Endothelial cell of umbilical vein (primary cell): Measurements from ENCODE around the gene OXER1. TPM values are rescaled to one million over a fixed set of nuclear protein-coding genes. Genes with fewer than 3 reads are reported as not detected.

Source experiments
- BruUV-seq: library from RNA; stranded (reverse); fragments of 400-500 nt; replicated peaks from 2 replicates; lab custom pipeline; 2021; lab: Mats Ljungman, UMichigan
- CTCF ChIA-PET: fragments of 300-600, 350-600 bp; sonication (Branson Sonifier 250); formaldehyde crosslinking; loops from one replicate; lab custom pipeline; 2021; ENCODE audit warnings: antibody characterized with exemption, inconsistent platforms; lab: Charles Lee
- POLR2A ChIA-PET: fragments of 300-600, 350-600 bp; sonication (Branson Sonifier 250); formaldehyde crosslinking; loops from one replicate; lab custom pipeline; 2021; ENCODE audit warnings: antibody characterized with exemption, inconsistent platforms; lab: Charles Lee
- DNase-seq: peaks from one replicate; pipeline ENCODE4 v3.0.0-alpha.2; 2011; ENCODE audit warnings: low read depth, low spot score
- FAIRE-seq: peaks from 2 replicates; lab custom pipeline; 2011; peaks lifted over from hg19 to GRCh38; lab: Jason Lieb, UNC
- H2AFZ ChIP-seq: 2 replicates; pipeline ENCODE4 v1.6.0; 2012; ENCODE audit warnings: low read depth, low read length, control low read depth, inconsistent platforms
- H3K27ac ChIP-seq: 2 replicates; pipeline ENCODE4 v1.5.1; 2011; ENCODE audit warnings: low read depth, mild to moderate bottlenecking, control low read depth, low read length, moderate library complexity; ENCODE audit not compliant: insufficient read depth
- H3K27me3 ChIP-seq, 2 experiments: 2 replicates each; pipeline versions ENCODE4 v1.6.0 to v1.6.1; 2011; ENCODE audit warnings: low read length in 2 of 2, mixed read lengths in 1 of 2; ENCODE audit not compliant: control insufficient read depth in 2 of 2, insufficient read depth in 2 of 2
- H3K36me3 ChIP-seq, 2 experiments: 2 replicates in 1 of 2; 3 replicates in 1 of 2; pipeline ENCODE4 v1.5.1; 2011; ENCODE audit warnings: low read length in 2 of 2, mild to moderate bottlenecking in 1 of 2, moderate library complexity in 1 of 2; ENCODE audit not compliant: control insufficient read depth in 2 of 2, insufficient read depth in 2 of 2; ENCODE audit errors: extremely low read depth in 1 of 2
- H3K4me1 ChIP-seq: 3 replicates; pipeline ENCODE4 v1.5.1; 2011; ENCODE audit warnings: mild to moderate bottlenecking, low read length; ENCODE audit not compliant: control insufficient read depth, insufficient read depth; ENCODE audit errors: extremely low read depth
- H3K4me2 ChIP-seq: 2 replicates; pipeline ENCODE4 v1.6.1; 2011; ENCODE audit warnings: low read length, control low read depth, mixed read lengths; ENCODE audit not compliant: insufficient read depth
- H3K4me3 ChIP-seq, 3 experiments: fragments of 200-600 bp in 1 of 3; sonication (generic), shearing (Covaris generic) in 1 of 3; replicated peaks in 1 of 3; 2 replicates each; pipeline ENCODE4 v1.5.1; 2011 to 2016; ENCODE audit warnings: control low read depth in 3 of 3, low read length in 3 of 3, mild to moderate bottlenecking in 2 of 3, inconsistent platforms in 1 of 3, low read depth in 1 of 3, moderate library complexity in 1 of 3; ENCODE audit not compliant: insufficient read depth in 1 of 3
- H3K79me2 ChIP-seq: 2 replicates; pipeline ENCODE4 v1.6.0; 2012; ENCODE audit warnings: low read length, inconsistent platforms; ENCODE audit not compliant: control insufficient read depth, insufficient read depth
- H3K9ac ChIP-seq: replicated peaks from 2 replicates; pipeline ENCODE3; 2011; ENCODE audit warnings: low read length, control low read depth; ENCODE audit not compliant: insufficient read depth; ENCODE audit errors: extremely low read depth
- H3K9me1 ChIP-seq: replicated peaks from 3 replicates; pipeline ENCODE4 v1.6.0; 2011; ENCODE audit warnings: mild to moderate bottlenecking, low read length; ENCODE audit not compliant: control insufficient read depth, insufficient read depth; ENCODE audit errors: extremely low read depth
- H3K9me3 ChIP-seq: replicated peaks from 2 replicates; pipeline ENCODE4 v1.5.1; 2012; ENCODE audit warnings: low read length, inconsistent platforms; ENCODE audit not compliant: control insufficient read depth, insufficient read depth
- H4K20me1 ChIP-seq: replicated peaks from 2 replicates; pipeline ENCODE3; 2011; ENCODE audit warnings: mild to moderate bottlenecking, low read length; ENCODE audit not compliant: control insufficient read depth, insufficient read depth; ENCODE audit errors: extremely low read depth
- CTCF ChIP-seq, 2 donors: IDR thresholded peaks; 1 replicate in 1 of 2; 2 replicates in 1 of 2; pipeline ENCODE4 v1.5.1; 2011; ENCODE audit warnings: low read length in 2 of 2, mild to moderate bottlenecking in 2 of 2, moderate library complexity in 2 of 2, control low read depth in 1 of 2, inconsistent platforms in 1 of 2, low read depth in 1 of 2; ENCODE audit not compliant: insufficient read depth in 1 of 2; ENCODE audit errors: extremely low read depth in 1 of 2
- EZH2 ChIP-seq: IDR thresholded peaks from 2 replicates; pipeline ENCODE4 v1.6.1; 2012; ENCODE audit warnings: borderline replicate concordance, low read depth, mild to moderate bottlenecking, moderate library complexity, low read length, inconsistent platforms; ENCODE audit not compliant: severe bottlenecking
- FOS ChIP-seq: IDR thresholded peaks from 2 replicates; pipeline ENCODE4 v1.6.1; 2011; ENCODE audit warnings: mild to moderate bottlenecking, low read length, moderate library complexity, borderline replicate concordance; ENCODE audit not compliant: insufficient read depth
- GATA2 ChIP-seq: IDR thresholded peaks from 2 replicates; pipeline ENCODE4 v1.7.0; 2011; ENCODE audit warnings: low read depth, mild to moderate bottlenecking, moderate library complexity, mixed read lengths, low read length; ENCODE audit not compliant: insufficient read length, insufficient read depth
- JUN ChIP-seq: IDR thresholded peaks from 2 replicates; pipeline ENCODE4 v1.6.1; 2011; ENCODE audit warnings: borderline replicate concordance, low read depth; ENCODE audit not compliant: insufficient read length, insufficient read depth
- MYC ChIP-seq: IDR thresholded peaks from one replicate; pipeline ENCODE4 v1.6.1; 2011; ENCODE audit warnings: mild to moderate bottlenecking, low read depth, low read length
- POLR2A ChIP-seq: IDR thresholded peaks from 2 replicates; pipeline ENCODE4 v1.6.1; 2012; ENCODE audit warnings: low read depth, mild to moderate bottlenecking, control low read depth, low read length
- POLR2AphosphoS5 ChIP-seq: IDR thresholded peaks from 2 replicates; pipeline ENCODE4 v1.6.1; 2012; ENCODE audit warnings: low read depth, mild to moderate bottlenecking, control low read depth, low read length, moderate library complexity; ENCODE audit not compliant: insufficient read depth
- dilution Hi-C: fragments of 300-500 bp; cut with MboI; formaldehyde crosslinking; loops from one replicate; pipeline ENCODE4 v1.15.0; 2019; ENCODE audit warnings: low sequenced_read_pairs; ENCODE audit not compliant: extremely low pct_ligation_motif_present
- intact Hi-C: fragments of 100-400 bp; cut with micrococcal nuclease; formaldehyde crosslinking; loops from one replicate; pipeline ENCODE4 v1.10.0; 2022
- polyA plus RNA-seq, 4 experiments: library from polyadenylated mRNA; depleted of rRNA in 3 of 4; stranded (reverse) in 3 of 4; unstranded in 1 of 4; fragments of >200 nt; gene quantifications; 2 replicates each; pipeline versions ENCODE4 v1.2.1 to v1.2.3, GENCODE V29; 2011 to 2012; ENCODE audit warnings: missing spikeins in 1 of 4
- total RNA-seq: library from RNA; stranded (reverse); gene quantifications from 2 replicates; pipeline ENCODE4 v1.2.3, GENCODE V29; 2021
- TF ChIP-seq, protein P1 (sequence below): IDR thresholded peaks from 2 replicates; pipeline ENCODE4 v1.6.1; 2011; ENCODE audit not compliant: insufficient read depth, insufficient read length

The OXER1 gene
- total and polyA plus RNA-seq, 2 donors (not counting 3 experiments of a cell fraction or from before 2014, with no cell fraction given), result 0.18 TPM

DNA sequence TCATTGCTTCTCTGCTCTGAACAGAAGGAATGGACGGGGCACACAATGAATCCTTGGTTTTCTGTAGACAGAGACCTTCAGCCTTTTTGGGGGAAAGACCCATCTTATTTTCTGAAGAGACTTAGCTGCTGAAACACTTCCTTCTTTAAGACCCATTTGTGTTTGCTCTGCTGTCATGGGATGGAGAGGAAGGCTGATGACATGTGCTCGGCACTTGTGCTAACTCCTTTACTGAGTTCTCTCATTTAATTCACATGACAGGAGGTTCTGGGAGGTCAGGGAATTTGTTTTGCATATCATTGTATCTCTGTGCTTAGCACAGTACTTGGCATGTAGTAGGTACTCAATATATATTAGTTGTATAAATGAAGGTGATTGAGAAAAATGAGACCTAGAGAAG is 39.0 kb downstream of the OXER1 start:
- FAIRE-seq, result no peak
- TF ChIP-seq POLR2A, result no peak
- TF ChIP-seq POLR2AphosphoS5, result no peak
- no peak for TF ChIP-seq JUN
- TF ChIP-seq CTCF (IDR thresholded peaks at IDR 0.05; ENCODE audit: extremely low read depth in 1 of 2, insufficient read depth in 1 of 2, low read depth in 1 of 2, low read length in 2 of 2), result no peak
- no peak for TF ChIP-seq EZH2
- no peak for TF ChIP-seq FOS
- no peak for TF ChIP-seq GATA2
- TF ChIP-seq, protein P1, sequence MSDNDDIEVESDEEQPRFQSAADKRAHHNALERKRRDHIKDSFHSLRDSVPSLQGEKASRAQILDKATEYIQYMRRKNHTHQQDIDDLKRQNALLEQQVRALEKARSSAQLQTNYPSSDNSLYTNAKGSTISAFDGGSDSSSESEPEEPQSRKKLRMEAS, result no peak
- TF ChIP-seq MYC, result no peak
- dilution Hi-C loops, result no loop called here
- Histone ChIP-seq H3K27ac (no peak overlapping the region), H3K36me3 (peaks cover 0 to 3% of the 10 kb centered on the region in 2 experiments), H4K20me1 (no peaks in the 10 kb centered on the region), H3K9me1 (no peaks in the 10 kb centered on the region), H3K4me1 (no peaks in the 10 kb centered on the region), H3K4me3 (no peak overlapping the region), H3K27me3 (no peaks in the 10 kb centered on the region), H3K79me2 (no peaks in the 10 kb centered on the region), H2AFZ (no peak overlapping the region), H3K9ac (no peak overlapping the region), H3K4me2 (no peak overlapping the region), H3K9me3 (no peaks in the 10 kb centered on the region)
- ChIA-PET CTCF (interaction anchor here (1.4 to 1.6 kb wide), 2 partner anchors 9 to 14 kb away, joined by 3 to 4 read pairs; no protein-coding TSS in a partner anchor), POLR2A (no interaction called here)
- BruUV-seq, result no TSS peak
- intact Hi-C loops, result no loop called here
- DNase-seq, result no peak
